C4-2B (cell line): ENCODE data around the gene NAA80.

Source experiments
- H3K27ac ChIP-seq: fragments of 450-650 bp; 2 replicates; pipeline ENCODE4 v1.5.1; 2017
- ZFX ChIP-seq: fragments of 450-650 bp; IDR thresholded peaks from 2 replicates; pipeline ENCODE4 v1.6.1; 2017
- TF ChIP-seq, protein P1 (sequence below): fragments of 450-650 bp; conservative IDR thresholded peaks from 2 replicates; pipeline ENCODE4 v1.5.1; 2017; ENCODE audit warnings: mild to moderate bottlenecking

NAA80 gene

DNA sequence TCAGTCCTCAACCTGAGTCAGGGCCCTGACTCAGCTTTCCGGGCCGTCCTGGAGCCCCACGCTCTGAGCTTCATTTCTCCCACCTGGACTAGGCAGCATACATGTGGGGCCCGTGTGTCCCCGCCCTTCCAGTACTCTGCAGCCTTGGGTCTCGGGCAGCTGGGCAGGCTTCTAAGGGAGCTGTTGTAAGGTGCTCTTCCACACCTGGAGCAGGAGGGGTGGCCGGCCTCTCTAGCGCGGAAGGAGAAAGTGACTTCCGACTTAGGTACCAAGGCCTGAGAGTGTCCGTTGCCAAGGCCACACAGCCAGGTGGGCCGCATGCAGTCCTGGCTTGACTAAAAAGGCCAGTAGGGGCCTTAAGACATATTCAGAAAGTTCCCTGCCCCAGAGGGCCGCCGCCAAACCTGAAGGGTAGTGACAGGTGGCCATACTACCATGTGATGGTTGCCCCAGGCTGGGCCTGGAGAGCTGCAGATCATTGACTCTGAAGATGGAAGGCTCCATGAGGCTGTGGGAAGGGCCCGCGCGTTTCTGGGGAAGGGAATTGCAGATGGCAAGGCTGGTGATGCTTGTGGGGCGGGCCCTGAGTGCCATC is 39.7 kb downstream of the NAA80 start:
- TF ChIP-seq, protein P1, sequence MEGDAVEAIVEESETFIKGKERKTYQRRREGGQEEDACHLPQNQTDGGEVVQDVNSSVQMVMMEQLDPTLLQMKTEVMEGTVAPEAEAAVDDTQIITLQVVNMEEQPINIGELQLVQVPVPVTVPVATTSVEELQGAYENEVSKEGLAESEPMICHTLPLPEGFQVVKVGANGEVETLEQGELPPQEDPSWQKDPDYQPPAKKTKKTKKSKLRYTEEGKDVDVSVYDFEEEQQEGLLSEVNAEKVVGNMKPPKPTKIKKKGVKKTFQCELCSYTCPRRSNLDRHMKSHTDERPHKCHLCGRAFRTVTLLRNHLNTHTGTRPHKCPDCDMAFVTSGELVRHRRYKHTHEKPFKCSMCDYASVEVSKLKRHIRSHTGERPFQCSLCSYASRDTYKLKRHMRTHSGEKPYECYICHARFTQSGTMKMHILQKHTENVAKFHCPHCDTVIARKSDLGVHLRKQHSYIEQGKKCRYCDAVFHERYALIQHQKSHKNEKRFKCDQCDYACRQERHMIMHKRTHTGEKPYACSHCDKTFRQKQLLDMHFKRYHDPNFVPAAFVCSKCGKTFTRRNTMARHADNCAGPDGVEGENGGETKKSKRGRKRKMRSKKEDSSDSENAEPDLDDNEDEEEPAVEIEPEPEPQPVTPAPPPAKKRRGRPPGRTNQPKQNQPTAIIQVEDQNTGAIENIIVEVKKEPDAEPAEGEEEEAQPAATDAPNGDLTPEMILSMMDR: 0 out of 2 replicates have a peak, but pooled peaks have one; percentile 1
- no peak for TF ChIP-seq ZFX
- peak overlapping the region; percentile 76 for H3K27ac ChIP-seq

DNA sequence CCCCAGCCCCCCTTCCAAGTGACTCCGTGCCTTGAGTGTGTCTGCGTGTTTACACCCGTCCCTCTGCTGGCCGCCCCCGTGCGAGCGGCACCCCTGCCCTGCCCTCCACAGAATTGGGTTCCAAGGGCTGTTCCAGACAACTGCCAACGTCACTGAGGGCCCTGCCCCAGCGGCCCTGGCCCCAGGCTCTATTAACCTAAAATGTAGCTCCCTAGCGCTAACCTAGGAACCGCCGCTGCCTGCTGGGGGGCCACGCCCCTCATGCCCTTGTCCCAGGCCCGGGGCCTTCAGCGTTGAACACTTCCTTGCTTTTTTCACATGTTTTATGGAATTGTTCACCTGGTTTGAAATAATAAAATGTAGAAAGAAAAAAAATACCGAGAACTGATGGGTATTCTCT is 40.2 kb downstream of the NAA80 start:
- H3K27ac ChIP-seq: no peak overlapping the region
- TF ChIP-seq ZFX: no peak
- TF ChIP-seq, protein P1: no peak

DNA sequence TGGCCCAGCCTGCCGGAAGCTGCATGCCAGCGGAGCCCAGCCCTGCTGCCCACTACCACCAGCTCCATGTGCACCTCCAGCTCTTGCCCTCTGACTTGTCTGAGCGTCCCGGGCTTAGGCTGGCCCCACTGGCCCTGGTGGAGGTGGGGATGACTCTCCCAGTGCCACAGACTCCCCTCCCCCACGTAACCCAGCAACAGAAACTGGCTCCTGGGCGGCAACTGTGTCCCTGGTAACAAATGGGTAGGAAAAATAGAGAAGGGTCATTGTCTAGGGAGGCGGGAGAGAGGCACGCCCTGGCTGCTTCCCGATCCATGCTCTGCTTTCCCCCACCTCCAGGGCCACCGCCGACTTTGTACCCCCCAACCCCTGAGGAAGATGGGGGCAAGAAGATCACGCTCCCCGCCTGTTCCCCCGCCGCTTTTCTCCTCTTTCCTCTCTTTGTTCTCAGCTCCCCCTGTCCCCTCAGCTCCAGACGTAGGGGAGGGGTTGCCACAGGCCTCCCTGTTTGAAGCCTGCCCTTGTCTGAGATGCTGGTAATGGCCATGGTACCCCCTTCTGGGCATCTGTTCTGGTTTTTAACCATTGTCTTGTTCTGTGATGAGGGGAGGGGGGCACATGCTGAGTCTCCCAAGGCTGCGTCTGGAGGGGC is 41.0 kb downstream of the NAA80 start:
- TF ChIP-seq, protein P1: no peak
- TF ChIP-seq ZFX: no peak
- no peak overlapping the region for H3K27ac ChIP-seq

DNA sequence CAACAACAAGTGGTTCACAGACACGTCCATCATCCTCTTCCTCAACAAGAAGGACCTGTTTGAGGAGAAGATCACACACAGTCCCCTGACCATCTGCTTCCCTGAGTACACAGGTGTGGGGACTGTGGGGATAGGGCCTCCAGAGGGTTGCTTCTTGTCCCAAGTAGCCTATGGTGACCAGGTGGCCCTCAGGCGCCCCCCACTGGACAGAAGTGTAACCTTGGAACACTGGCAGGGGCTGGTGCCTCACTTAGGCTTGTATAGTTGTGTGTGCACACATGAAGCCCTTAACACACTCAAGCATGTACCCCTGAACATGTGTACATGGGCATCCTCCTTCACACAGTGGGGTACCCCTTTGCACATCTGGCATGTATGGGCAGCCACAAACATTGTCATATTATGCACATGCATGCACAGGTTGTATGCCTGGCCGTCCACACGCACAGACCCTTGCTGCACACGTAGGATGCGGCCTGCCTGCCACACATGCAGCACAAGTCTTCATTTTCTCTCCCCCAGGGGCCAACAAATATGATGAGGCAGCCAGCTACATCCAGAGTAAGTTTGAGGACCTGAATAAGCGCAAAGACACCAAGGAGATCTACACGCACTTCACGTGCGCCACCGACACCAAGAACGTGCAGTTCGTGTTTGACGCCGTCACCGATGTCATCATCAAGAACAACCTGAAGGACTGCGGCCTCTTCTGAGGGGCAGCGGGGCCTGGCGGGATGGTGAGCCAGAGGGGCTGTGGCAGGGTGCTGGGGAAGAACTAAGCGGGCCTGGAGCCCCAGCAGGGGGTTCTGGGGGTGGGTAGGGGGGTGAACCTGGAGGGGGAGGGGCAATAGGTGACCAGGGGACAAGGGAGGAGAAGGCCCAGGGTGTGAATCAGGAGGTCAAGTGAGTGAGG is 42.0 kb downstream of the NAA80 start:
- H3K27ac ChIP-seq: no peak overlapping the region
- TF ChIP-seq ZFX: no peak
- TF ChIP-seq, protein P1: peak; percentile 69

DNA sequence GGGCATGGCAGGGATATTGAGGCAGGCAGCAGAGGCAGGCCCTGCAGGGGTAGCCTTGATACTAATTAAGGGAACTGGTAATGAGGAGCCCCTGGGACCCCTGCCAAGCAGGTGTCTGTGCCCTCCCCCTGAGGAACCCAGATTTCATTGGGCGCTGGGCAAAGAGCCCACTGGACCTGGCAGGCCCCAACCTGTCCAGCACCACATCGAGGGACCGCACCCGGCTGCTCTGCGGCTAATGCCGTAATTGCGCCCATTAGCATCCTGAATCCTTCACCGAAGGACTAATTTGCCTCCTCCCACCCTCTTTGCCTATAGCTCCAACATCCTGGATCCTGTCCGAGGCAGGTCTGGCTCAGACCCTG is 44.0 kb downstream of the NAA80 start:
- H3K27ac ChIP-seq: no peak overlapping the region
- TF ChIP-seq, protein P1: no peak

DNA sequence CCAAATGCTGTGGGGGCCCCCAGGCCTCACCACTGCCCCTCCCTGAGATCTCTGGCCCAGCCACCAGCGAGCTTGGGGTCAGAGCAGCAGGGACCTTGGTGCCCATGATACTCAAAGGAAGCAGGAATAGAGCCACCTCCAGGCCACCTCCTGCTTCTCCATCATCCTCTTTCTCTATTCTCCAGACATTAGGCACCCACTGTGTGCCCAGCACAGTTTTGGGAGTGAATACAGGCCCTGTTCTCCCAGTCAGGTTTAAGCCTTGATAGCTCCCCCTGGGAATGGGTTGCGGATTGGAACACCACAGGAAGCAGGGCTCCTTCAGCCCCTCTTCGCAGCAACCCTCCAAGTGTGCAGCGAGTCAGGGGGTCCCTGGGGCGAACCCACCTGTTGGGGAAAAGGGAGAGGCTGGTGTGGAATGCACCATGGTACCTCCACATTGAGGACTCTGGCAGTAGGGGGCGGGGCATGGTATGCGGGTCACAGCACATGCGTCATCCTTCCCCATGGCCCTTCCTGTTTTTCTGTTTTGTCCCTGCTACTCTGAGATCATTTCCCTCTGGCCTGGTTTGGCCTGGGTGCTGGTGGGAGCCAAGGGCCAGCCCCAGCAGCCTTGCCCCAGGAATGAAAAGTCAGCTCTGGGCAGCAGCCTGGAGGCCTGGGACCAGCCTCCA is 44.5 kb downstream of the NAA80 start:
- H3K27ac ChIP-seq: no peak overlapping the region
- TF ChIP-seq, protein P1: no peak
- no peak for TF ChIP-seq ZFX
